Parathyroid adenoma (tissue), 2 donors: ENCODE data around the gene RUNX3.

Experiments used
- H2AFZ ChIP-seq: fragments of 300-600 bp; sonication (generic); one replicate; pipeline ENCODE4 v1.7.0; 2017; ENCODE audit warnings: antibody characterized with exemption, mild to moderate bottlenecking
- H3K27ac ChIP-seq: fragments of 300-600 bp; sonication (generic); one replicate; pipeline ENCODE4 v1.7.0; 2017
- H3K27me3 ChIP-seq: fragments of 300-600 bp; sonication (generic); one replicate; pipeline ENCODE4 v1.7.0; 2017; ENCODE audit warnings: low read length; ENCODE audit not compliant: control insufficient read depth, insufficient read depth
- H3K36me3 ChIP-seq: fragments of 300-600 bp; sonication (generic); one replicate; pipeline ENCODE4 v1.7.0; 2017; ENCODE audit warnings: low read length; ENCODE audit not compliant: control insufficient read depth, insufficient read depth
- H3K4me1 ChIP-seq: fragments of 300-600 bp; sonication (generic); one replicate; pipeline ENCODE4 v1.7.0; 2017; ENCODE audit warnings: control low read depth
- H3K4me2 ChIP-seq: fragments of 300-600 bp; sonication (generic); one replicate; pipeline ENCODE4 v1.7.0; 2017; ENCODE audit warnings: low read length
- H3K4me3 ChIP-seq: fragments of 300-600 bp; sonication (generic); one replicate; pipeline ENCODE4 v1.7.0; 2017; ENCODE audit warnings: low read depth, low read length
- H3K79me2 ChIP-seq: fragments of 300-600 bp; sonication (generic); one replicate; pipeline ENCODE4 v1.7.0; 2017; ENCODE audit warnings: control low read depth
- H3K9ac ChIP-seq: fragments of 300-600 bp; sonication (generic); one replicate; pipeline ENCODE4 v1.7.0; 2017; ENCODE audit warnings: mild to moderate bottlenecking
- H3K9me3 ChIP-seq: fragments of 300-600 bp; sonication (generic); one replicate; pipeline ENCODE4 v1.7.0; 2017; ENCODE audit warnings: low read length; ENCODE audit not compliant: control insufficient read depth
- CTCF ChIP-seq: fragments of 300-600 bp; sonication (generic); IDR thresholded peaks from one replicate; pipeline ENCODE4 v1.7.0; 2017; ENCODE audit warnings: antibody characterized with exemption, mild to moderate bottlenecking
- donor health status: primary hyperparathyroidism.

Gene RUNX3

GRCh38 chr1:24942789-24943188 is 12.7 kb upstream of the RUNX3 start:
- H3K4me3 ChIP-seq: no peak overlapping the region
- no peak overlapping the region for H3K9ac ChIP-seq
- H3K4me2 ChIP-seq: no peak overlapping the region
- no peak overlapping the region for H3K27ac ChIP-seq
- no peaks in the 10 kb centered on the region for H3K27me3 ChIP-seq
- H3K9me3 ChIP-seq: no peaks in the 10 kb centered on the region
- no peak overlapping the region for H2AFZ ChIP-seq
- no peaks in the 10 kb centered on the region for H3K36me3 ChIP-seq
- no peaks in the 10 kb centered on the region for H3K4me1 ChIP-seq
- no peaks in the 10 kb centered on the region for H3K79me2 ChIP-seq
- no peak for TF ChIP-seq CTCF

- H2AFZ ChIP-seq: no peak overlapping the region
- no peak overlapping the region for H3K4me2 ChIP-seq
- H3K4me3 ChIP-seq: no peak overlapping the region
- no peaks in the 10 kb centered on the region for H3K79me2 ChIP-seq
- no peak for TF ChIP-seq CTCF
- no peaks in the 10 kb centered on the region for H3K4me1 ChIP-seq
- no peaks in the 10 kb centered on the region for H3K27me3 ChIP-seq
- no peaks in the 10 kb centered on the region for H3K9me3 ChIP-seq
- H3K36me3 ChIP-seq: no peaks in the 10 kb centered on the region
- no peak overlapping the region for H3K27ac ChIP-seq
- no peak overlapping the region for H3K9ac ChIP-seq
These were observed 11.5 kb upstream of the RUNX3 start for GRCh38 chr1:24941564-24941963.

- H3K4me1 ChIP-seq: no peaks in the 10 kb centered on the region
- no peaks in the 10 kb centered on the region for H3K27me3 ChIP-seq
- H2AFZ ChIP-seq: no peak overlapping the region
- H3K9ac ChIP-seq: no peak overlapping the region
- no peak overlapping the region for H3K4me3 ChIP-seq
- no peaks in the 10 kb centered on the region for H3K36me3 ChIP-seq
- no peak overlapping the region for H3K27ac ChIP-seq
- H3K9me3 ChIP-seq: no peaks in the 10 kb centered on the region
- H3K79me2 ChIP-seq: no peaks in the 10 kb centered on the region
- no peak overlapping the region for H3K4me2 ChIP-seq
- no peak for TF ChIP-seq CTCF
These were observed 10.2 kb upstream of the RUNX3 start for GRCh38 chr1:24940231-24940630.

GRCh38 chr1:24939675-24940193 is 9.7 kb upstream of the RUNX3 start:
- no peak for TF ChIP-seq CTCF
- Histone ChIP-seq H3K4me1 (no peaks in the 10 kb centered on the region), H3K27me3 (no peaks in the 10 kb centered on the region), H3K36me3 (no peaks in the 10 kb centered on the region), H3K9ac (no peak overlapping the region), H3K27ac (no peak overlapping the region), H3K4me2 (no peak overlapping the region), H3K79me2 (no peaks in the 10 kb centered on the region), H3K4me3 (no peak overlapping the region), H2AFZ (no peak overlapping the region), H3K9me3 (no peaks in the 10 kb centered on the region)

- Histone ChIP-seq H3K27ac (no peak overlapping the region), H3K4me1 (no peaks in the 10 kb centered on the region), H3K9me3 (no peaks in the 10 kb centered on the region), H3K79me2 (no peaks in the 10 kb centered on the region), H3K4me2 (no peak overlapping the region), H3K27me3 (no peaks in the 10 kb centered on the region), H3K36me3 (no peaks in the 10 kb centered on the region), H3K9ac (no peak overlapping the region), H2AFZ (no peak overlapping the region), H3K4me3 (no peak overlapping the region)
- TF ChIP-seq CTCF: no peak
These were observed 9.1 kb upstream of the RUNX3 start for GRCh38 chr1:24939040-24939674.
